ENCODE measurements around the gene QDPR.

QDPR gene

DNA sequence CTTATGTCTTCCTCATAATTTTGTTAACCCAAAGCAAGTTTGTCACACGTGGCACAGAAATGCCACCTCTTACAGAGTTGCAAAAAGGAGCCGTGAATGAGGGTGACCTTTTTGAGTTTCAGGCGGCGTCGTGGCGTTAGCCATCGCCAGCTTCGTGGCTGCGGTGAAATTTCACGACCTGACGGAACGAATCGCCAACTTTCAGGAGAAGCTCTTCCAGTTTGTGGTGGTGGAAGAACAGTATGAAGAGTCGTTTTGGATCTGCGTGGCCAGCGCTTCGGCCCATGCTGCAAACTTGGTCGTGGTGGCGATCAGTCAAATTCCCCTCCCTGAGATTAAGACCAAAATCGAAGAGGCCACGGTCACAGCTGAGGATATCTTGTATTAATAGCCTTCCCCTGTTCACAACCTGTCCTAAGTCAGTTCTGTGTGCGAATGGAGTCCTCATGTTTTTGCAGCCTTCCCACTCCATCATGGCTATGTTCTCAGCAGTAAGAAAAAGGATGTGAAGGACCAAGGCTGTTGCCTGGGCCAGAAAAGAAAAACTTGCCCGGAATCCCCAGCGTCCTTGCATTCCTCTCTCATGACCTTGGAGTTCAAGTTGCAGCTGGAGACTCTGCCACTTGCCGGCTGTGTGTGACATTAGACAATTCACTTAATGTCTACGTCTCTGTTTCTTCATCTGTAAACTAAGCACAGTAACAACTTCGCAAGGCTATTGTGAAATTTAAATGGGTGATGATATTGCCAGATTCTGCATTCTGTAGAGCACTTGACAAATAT lies 15.0 kb upstream of the QDPR start:
- no peak for DNase-seq

DNA sequence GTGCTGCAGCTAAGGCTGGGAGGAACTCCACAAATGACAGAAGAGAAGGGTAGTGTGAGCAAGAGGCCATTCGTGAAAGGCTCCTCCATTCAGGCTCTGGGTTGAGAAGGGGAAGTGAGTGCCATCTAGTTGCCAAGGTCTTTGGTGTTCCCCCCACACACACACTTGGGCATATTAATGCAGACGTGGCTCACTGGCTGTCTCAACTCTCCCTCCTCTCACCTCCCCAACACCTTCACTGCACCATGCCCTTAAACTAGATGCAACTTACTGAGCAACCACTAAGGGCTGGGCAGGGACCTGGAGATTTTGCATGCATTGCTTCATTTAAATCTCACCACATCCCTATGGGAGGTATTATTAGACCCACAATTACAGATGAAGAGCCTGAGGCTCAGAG lies 11.8 kb upstream of the QDPR start:
- no peak for DNase-seq

DNA sequence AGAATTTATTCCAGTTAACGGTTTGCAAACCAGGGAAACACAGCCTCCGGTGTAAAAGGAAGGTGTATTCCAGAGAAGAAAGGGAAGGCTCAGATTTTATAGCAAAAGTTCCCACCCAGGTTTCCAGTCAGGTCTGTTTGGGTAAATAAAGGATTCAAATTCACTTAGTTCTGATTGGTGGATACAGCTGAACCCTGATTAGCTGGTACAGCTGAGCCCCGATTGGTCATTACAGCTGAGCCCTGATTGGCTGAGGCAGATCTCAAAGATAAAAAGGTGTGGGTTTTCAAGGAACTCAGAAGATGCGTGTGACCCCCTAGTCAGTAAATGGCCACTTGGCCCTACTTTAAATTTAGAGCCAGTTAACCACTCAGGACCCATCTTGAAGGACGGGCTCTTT lies 9.7 kb upstream of the QDPR start:
- no peak for DNase-seq

DNA sequence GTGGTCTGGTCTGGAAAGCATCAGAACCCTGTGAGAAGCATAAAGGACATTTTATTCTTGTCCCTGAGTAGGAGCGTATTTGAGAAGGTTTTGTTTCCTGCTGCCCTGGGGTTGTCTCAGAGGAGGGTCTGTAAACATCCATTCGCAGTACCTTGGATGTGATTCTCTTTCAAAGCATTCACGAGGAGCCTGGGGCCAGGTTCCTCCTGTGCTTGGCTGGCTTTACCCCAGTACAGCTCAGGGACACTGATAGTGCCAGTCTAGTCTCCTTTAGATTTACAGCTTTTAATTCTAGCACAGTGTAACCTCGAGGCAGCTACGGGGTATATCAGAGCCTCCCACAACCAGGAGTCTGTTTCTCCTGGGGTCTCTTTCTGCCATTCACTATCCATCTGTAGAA lies 5.8 kb upstream of the QDPR start:
- DNase-seq = no peak

DNA sequence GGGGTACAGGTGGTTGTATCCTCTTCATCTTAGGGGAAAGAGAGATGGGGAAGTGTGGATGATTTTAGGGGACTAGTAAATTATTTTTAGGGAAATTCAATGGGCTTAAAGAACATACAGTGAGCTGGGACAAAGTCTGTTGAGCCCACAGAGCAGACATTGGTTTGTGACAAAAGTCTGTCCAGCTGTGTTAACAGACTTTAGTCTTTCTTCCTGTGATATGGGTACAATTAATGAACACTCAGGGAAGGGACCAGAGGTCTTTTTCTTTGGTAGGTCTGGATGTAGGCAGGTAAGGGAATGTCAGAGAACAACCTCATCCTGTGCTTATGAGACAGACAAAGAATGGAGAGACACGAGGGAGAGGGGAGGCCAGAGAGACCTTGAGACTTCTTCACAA lies 5.1 kb upstream of the QDPR start:
- DNase-seq = no peak

DNA sequence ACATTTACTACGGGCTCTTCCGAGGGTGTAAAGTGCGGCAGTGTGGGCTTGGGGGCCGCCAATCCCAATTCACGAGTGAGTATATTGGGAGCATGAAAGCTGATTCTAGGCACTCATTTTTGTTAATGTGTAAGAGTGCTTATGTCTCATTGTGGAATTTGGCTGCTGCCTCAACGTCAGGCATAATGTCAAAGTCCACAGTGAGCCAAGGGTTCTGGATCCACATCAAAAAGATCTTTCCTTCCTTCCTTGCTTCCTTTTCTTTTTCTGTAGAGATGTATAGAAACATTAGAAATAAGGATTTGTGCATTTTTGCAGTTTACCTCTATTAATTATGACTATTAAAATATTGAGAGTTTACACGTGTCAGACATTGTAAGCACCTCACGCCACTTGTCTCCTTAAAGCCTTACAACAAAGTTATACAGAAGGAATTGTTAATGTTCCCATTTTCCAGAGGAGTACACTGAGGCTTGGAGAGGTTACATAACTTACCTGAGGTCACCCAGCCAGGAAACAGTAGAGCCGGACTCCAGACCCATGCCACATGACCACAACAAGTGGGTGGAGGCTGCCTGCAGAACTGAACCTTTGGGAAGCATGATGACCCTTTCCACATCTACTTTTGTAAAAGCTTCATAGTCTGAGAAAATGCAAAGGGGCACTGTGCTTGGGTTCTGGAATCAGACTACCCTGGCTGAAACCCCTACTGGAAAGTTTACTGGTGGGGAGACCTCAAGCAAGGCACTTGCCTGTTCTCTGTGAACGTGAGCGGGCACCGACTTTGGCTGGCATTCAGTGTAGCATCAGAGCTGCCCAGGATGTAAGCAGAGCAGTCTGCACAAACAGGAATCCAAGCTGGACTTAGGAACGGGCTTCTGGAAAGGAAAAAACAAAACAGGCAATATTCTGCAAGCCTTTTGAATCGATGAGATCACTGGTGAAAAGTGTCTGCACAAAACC lies 3.8 kb upstream of the QDPR start:
- no peak for DNase-seq

DNA sequence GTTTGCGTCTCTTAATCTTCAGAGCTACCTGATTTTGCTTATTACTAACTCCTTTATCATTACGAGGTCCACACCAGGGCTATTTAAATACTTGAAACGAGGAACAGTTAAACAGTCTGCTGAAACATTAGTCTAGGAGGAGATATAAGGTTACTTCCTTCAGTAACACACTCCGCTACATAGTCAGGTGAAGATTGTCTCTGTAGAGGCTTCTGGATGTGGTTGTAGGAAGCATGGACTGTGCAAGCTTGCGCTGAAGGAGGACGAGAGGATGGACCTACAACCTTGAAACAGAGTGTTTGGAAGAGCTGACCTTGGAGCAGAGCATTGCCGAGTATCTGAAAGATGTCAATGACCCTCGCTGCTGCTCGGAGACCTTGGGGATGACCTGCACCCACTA lies 3.0 kb upstream of the QDPR start, which contains the start of gene CLRN2:
CLRN2 (plus strand) TSS at position 301 of the 400 bp plus-strand sequence. CDS start 102 bp downstream, outside the sequence.
- no peak for DNase-seq

DNA sequence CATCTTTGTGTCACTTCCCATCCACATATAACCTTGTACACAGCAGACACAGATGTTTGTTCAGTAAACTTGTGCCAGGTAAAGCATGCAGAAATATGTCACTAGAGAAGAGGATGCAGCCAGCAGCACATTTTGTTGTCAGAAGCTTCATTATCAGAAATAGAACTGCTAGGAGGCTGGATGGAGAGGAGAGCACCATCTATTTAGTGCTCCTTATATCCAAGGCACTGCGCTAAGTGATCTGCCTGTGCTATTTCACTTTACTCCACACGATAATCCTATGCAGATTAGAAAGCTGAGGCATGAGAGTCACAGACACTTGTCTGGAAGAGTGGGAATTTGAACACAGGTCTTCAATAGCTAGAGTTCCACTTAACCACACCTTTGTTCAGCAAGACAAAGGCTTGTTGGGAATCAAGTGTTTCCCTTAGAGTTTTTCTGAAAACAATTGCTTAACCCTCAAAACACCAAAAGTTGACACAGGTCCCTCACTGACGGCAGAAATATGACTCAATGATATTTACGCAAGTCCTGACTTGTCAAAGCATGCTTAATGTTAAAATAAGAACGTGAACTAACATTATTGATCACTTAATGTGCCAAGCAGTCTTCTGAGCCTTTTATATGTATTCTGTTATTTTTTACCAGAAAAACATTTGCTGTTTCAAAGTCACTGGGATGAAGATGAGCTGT lies 1.2 kb upstream of the QDPR start:
- no peak for DNase-seq

DNA sequence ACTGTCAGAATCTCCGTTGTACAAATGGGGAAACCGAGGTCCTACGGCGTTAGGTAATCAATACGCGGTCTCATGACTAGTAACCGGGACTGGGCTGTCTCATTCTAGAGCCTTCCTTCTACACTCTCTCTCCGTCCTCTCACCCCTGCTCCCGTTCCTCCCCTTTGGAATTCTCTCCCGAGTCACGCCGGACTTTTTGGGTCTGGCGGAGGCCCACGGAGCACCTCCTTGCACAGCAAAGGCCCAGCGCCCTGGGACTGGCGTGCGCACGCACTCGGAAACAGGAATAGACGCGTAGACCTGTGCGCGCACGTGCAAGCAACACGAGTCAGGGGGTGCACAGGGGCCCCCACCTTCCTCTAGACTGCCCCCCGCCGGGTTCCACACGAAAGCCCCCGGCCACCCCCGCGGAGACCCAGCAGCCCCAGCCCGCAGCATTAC lies 361 bp downstream of the QDPR start:
- peak in 1 of 2 donors; percentile 40 for DNase-seq

DNA sequence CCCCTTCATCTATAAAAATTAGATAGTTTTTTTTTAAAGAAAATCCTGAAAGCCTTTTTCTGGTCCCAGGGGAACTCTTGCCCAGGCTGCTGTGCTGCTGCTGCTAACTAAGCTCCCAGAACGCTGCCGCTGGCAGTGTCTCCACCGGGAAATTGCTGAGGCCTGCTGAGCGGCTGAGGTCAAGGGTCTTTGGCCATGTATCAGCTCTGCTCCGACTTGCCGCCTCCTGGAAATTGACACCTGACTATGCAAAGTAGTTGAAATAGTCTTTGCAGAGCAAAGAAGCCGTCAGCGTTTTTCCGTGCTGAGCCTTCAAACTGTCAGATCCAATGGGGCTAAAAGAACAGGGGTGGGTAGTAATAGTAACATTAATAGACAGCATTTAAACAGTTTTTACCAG lies 839 bp downstream of the QDPR start:
- no peak for DNase-seq

DNA sequence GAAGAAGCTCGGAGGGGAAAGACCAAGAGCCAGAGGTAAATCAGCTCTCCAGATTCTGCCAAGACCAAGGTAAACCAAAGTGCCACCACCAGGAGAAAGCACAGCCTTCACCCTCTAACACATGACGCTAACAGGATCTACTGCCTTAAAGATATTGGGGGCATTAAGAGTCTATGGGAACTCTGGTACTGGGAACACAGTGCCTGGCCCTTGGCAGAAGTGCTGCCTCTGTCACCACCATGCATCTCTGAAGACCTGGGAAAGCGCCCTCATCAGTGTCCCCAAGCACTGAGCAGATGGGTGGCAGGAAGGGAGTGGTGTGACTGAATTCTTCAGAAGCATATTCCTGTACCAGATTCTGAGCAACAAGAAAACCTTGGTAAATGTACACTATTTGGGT lies 1.3 kb downstream of the QDPR start:
- DNase-seq = no peak

DNA sequence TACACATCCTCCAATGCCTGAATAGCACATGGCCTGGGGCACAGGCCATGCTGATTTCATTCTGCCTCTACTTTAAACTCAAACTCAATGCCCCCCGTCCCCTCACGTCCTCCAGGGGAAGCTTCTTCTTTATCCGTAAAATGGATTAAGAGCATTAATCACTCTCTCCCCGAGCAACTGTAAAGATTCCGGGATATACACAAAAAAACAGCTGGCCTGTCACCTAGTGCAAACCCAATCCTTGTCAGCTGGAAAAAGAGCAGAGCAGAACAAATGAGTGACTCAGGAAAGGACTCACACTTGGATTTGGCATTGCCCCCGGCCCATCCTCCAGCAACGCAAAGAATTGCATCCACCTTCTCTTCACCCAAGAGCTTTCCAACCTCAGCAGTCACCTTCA lies 7.8 kb downstream of the QDPR start:
- no peak for DNase-seq

DNA sequence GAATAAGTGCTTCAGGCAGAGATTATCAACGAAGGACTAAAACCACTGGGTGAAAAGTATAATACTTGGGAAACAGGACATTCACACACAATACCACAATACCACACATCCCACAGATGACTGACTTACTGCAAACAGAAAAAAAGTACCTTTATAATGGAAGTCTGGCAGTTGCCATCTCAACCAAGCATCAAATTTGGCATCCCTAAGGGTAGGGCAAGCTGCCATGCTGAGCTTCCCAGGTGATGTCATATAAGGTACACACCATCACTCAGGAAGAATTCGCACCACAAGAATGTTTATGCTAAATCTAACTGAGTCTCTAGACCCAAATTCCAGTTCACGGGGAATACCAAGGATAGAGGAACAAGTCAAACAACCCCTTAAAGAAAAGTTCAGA lies 9.1 kb downstream of the QDPR start:
- no peak for DNase-seq

DNA sequence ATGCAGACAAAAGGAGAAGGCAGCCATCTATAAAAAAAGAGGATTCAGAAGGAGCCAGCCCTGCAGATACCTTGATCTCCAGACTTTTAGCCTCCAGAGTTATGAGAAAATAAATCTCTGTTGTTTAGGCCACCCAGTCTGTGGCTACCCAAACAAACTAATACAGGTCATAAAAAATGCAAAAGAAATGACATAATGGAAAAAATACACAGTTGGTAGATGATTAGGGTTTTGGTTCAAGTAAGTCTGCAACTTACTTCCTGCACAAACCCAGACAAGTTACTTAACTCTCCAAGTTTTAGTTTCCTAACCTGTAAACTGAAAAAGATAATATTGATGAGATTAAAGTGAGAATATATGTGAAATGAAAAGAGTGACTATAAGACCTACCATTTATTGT lies 11.3 kb downstream of the QDPR start:
- no peak for DNase-seq

DNA sequence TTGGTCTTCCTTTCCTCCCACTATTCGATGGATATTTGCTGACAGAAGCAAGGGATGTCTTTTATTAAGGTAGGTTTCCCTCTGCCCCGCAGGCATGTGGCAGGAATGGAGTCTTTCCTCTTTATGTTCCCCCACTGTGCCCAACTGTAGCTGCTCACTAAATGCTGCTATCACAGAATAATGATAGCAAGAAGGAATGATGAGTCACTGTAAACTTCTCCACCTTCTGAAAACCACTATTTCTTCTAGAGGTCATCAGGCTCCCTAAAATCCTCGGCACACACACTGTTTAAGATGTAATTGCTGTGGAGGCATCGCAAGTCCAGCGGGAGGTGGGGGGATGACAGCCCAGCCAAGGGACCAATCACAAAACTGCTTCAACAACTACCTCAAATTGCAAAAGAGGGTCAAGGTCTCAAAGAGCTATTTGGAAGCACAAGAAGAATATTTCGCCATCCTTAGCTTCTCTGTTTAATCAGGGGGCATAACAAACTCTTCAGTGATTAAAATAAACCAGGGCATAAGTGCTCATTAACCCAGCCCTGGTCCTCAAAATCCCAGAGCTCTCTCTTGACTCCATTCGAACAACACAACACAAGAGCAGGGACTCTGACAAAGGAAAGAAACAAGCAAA lies 13.9 kb downstream of the QDPR start:
- no peak for DNase-seq

DNA sequence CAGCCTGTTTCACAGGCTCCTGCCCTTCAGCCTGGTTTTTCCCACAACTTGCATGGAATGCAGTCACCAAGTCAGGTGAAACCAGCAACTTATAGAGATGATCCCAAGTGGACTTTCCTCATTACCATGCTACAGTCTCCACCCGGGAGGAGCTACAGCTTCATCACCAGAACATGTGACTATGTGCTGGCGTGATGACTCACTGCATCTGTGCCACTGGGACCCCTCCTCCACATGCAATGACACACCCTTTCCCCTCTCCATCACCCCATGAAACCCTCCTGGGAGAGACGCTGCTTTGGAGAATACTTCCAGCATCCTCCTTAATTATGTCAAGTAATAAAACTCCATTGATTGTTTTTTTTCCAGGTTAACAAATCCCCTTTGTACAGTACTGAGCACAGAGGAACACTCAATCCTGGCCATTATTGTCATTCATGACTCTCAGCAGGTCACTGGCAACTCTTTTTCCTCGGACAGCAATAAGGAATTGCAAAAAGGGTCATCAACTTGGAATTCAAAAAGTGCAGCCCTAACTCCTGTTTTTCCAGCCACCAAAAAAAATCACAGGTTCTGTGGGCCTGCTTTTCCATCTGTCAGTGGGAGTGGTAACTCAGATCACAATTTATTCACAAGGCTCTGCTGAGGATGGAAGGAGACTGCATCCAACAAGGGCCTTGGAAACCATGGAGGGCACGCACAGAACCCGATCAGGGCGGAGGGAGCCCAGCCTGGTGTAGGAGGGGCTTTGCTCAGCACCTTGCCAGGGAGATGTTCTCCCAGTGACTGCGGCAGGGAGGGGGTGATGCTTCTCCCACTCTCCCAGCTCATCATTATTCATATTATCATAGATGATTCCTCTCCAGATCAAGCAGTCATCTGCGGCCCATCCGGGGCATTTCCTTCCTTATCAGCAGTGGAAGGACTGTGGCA lies 17.4 kb downstream of the QDPR start:
- DNase-seq = no peak

DNA sequence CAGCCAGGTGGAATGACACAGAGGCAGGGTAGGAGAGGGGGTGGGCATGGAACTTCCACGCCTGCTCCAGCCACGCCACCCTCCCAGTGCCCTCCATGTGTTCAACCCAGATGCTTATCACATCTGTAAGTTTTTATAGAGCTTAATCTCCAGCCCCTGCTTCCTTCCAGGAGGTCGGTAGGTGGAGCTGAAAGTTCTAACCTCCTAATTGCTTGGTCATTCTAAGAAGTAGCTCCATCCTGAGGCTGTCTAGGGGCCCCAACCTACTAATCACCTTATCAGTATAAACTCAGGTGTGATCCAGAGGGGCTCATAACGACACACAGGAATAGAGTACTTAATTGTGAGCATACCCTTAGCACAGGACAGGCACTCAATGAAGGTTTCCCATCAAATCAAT lies 18.3 kb downstream of the QDPR start:
- no peak for DNase-seq

DNA sequence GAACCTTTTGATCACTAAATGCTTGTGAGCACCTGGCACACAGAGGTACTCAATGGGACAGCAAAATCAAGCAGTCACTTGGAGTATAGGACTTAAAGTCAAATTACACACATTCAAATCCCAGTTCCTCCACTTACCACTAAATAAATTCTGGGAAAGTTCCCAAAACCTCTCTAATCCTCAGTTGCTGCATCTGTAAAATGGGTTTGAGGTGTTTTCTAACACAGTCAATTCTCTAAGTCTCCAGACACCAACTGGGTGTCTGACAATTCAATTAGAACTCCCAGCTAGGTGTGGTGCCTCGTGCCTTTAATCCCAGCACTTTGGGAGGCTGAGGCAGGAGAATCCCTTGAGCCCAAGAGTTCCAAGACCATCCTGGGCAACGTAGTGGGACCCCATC lies 19.0 kb downstream of the QDPR start:
- DNase-seq = no peak

DNA sequence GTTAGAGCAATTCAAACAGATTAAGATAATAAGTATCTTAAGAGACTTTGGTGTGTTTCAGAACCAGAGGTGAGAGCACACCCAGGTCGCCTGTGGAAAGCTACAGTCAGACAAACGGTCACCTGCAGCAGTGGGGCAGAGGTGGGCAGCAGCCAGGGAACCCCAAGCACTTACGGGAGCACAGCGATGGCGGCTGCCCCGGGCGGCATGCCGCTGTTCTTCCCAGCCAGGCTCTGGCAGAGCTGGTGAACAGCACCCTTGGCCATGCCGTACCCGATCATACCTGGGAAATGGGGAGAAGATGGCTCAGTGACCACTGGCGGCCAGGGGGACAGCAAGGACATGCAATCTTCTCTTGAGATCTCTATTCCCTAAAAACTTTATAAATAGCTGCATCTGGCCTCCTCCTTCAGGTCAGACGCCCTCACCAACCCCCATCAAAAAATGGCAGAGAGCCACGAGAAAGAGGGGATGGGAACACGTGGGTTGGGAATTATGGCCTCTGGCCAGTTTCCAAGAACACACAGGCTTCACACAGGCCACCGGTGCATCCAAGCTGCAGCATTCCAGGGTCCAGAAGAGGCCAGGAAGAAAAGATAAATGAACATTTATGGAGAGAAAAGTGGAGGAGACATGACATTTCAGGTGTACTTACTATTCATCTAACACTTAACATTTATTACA lies 19.7 kb downstream of the QDPR start:
- DNase-seq = no peak

DNA sequence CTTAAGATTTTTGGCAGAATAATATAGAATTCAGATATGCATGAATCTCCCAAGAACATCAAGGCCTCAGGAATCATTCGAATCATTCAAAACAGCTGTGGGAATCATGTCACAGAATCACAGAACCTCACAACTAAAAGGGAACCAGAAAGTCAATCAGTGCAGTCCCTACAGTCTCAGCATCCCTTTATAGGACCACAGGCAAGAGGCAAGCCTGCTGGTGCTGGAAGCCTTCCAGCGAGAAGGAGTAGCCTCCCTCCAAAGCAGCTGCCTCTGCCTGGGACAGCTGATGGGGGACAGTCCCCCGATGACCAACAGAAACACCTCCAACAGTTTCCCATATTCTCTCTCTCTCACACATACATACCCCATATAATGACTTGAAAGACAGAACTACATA lies 20.7 kb downstream of the QDPR start:
- no peak for DNase-seq

DNA sequence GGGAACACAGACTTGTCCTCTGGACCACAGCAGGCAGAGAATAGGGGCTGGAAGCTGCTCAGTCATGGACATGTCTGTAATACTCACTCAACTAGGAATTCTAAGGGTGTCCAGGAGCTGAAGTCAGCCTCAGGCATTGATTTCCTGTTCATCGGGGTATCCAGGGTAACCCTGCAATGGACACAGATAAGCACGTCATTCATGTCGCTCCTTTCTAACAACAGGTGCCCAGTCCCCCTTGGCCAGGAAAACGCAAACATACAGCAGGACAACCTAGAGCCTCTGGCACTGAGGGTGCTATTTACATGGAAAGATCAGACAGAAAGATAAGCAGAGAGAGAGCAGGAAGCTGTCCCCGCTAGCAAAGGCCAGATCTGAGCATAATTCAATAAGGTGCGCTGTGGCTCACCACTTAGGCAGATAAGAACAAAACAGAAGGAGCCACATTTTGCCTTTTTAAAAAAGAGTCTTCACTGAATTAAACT lies 21.3 kb downstream of the QDPR start:
- DNase-seq = no peak

All from CD4-positive, alpha-beta T cell treated with Interleukin-4 for 1 hour (primary cell).